Small intestine (tissue), 7 donors: Measurements from ENCODE around the gene CARS1. TPM values are rescaled to one million over a fixed set of nuclear protein-coding genes. Genes with fewer than 3 reads are reported as not detected.

Experiments
- DNase-seq, 2 donors: peaks; one replicate each; pipeline versions ENCODE4 v3.0.0 to v3.0.0-alpha.2; 2013
- FAIRE-seq: peaks from 2 replicates; lab custom pipeline; 2012; peaks lifted over from hg19 to GRCh38; lab: Jason Lieb, UNC
- H3K27ac ChIP-seq, 3 donors: one replicate each; pipeline ENCODE4 v1.5.1; 2013; ENCODE audit warnings: low read length in 2 of 3, mild to moderate bottlenecking in 2 of 3, control low read depth in 1 of 3, inconsistent platforms in 1 of 3, low read depth in 1 of 3, moderate library complexity in 1 of 3
- H3K27me3 ChIP-seq, 3 donors: one replicate each; pipeline ENCODE4 v1.6.1; 2013; ENCODE audit warnings: low read length in 3 of 3, inconsistent platforms in 1 of 3; ENCODE audit not compliant: control insufficient read depth in 3 of 3, insufficient read depth in 3 of 3
- H3K36me3 ChIP-seq, 3 donors: one replicate each; pipeline ENCODE4 v1.6.1; 2013; ENCODE audit warnings: low read length in 3 of 3, inconsistent platforms in 1 of 3, low read depth in 1 of 3, mild to moderate bottlenecking in 1 of 3, moderate library complexity in 1 of 3; ENCODE audit not compliant: control insufficient read depth in 3 of 3, insufficient read depth in 2 of 3
- H3K4me1 ChIP-seq, 3 donors: one replicate each; pipeline ENCODE4 v1.6.1; 2013; ENCODE audit warnings: low read length in 2 of 3, inconsistent platforms in 1 of 3, low read depth in 1 of 3, mild to moderate bottlenecking in 1 of 3, moderate library complexity in 1 of 3; ENCODE audit not compliant: control insufficient read depth in 3 of 3, insufficient read depth in 2 of 3
- H3K4me3 ChIP-seq, 3 donors: one replicate each; pipeline ENCODE4 v1.5.1; 2013; ENCODE audit warnings: low read length in 3 of 3, control low read depth in 1 of 3, inconsistent platforms in 1 of 3, low read depth in 1 of 3, mild to moderate bottlenecking in 1 of 3, moderate library complexity in 1 of 3
- H3K9me3 ChIP-seq, 2 donors: one replicate each; pipeline ENCODE4 v1.6.1; 2013; ENCODE audit warnings: low read depth in 1 of 2, low read length in 1 of 2; ENCODE audit not compliant: control insufficient read depth in 2 of 2, insufficient read depth in 1 of 2
- whole genome bisulfite sequencing, 3 donors: extraction: QIAGEN DNeasy Blood & Tissue Kit; methylation state at CpG; one replicate each; pipeline ENCODE4 v1.1.7; 2013; 5-methylcytosine and 5-hydroxymethylcytosine counted together
- polyA plus RNA-seq, 4 donors: library from polyadenylated mRNA; stranded (reverse) in 3 of 4; unstranded in 1 of 4; fragments of 200-250 nt in 3 of 4; fragments of 120-200 nt in 1 of 4; gene quantifications; one replicate each; pipeline versions ENCODE4 v1.2.1 to v1.2.3, GENCODE V29; 2013
- donor health status: healthy with polysubstance abuse.
- donor health status: control.
- donor health status: control.
- donor health status: Bipolar disorder and iron deficiency.
- donor health status: healthy.

The CARS1 gene
- polyA plus RNA-seq, 4 donors: 36.0 to 69.8 (median 42.9) TPM

GRCh38 chr11:3058753-3059664, 1.8 kb upstream of the CARS1 start:
- peaks cover 0 to 6% (median 0%) of the 10 kb centered on the region in 3 donors for H3K36me3 ChIP-seq
- peaks cover 5 to 17% (median 9%) of the 10 kb centered on the region in 3 donors for H3K4me1 ChIP-seq
- H3K9me3 ChIP-seq: no peaks in the 10 kb centered on the region
- 81% methylated on average over 13 of the region's 13 CpGs for WGBS, 3 donors
- DNase-seq (no peak), FAIRE-seq (no peak)
- no peak overlapping the region for H3K27ac ChIP-seq
- no peak overlapping the region for H3K4me3 ChIP-seq
- no peaks in the 10 kb centered on the region for H3K27me3 ChIP-seq

DNA sequence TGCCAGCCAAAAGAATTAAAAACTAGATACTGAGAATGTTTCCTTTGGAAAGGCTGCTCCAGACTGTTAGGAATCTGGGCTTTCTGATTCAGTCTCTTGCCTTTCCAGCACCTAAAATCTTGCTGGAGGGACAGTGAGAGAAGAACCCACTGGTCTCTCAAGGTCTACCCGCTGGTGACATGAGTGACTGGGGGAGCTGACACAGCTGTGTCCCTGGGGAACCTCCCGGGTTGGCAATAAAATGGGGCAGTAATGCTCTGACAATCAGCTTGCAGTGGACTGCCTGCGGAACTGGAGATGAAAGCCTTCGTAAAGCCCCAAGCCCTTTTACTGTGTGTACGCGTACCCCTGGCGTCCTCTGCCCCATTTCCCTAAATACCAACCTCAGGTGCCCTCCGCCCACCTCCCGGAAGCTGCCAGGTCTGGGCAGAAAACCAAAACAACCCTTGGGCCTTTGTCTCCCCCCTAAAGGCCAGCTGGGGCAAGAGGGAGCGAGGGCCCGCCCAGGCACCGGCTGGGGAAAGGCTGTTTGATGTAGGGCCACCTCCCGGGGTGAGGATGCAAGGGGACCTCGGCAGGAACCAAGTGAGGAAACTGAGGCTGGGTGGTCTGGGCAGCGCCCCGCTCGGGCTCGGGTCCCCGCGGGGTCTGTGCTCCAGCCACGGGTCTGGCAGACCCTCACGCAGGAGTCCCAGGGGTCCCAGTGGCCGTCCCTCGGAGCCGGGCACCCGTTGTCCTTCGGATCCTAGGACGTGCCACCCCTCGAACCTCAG, 741 bp downstream of the CARS1 start:
- no peaks in the 10 kb centered on the region for H3K9me3 ChIP-seq
- H3K4me3 ChIP-seq: peak overlapping the region; percentile 78 to 96 (median 82)
- H3K36me3 ChIP-seq: peaks cover 0 to 24% (median 0%) of the 10 kb centered on the region in 3 donors
- 1 to 4% (median 3%) methylated on average over 26 to 29 of the region's 29 CpGs for WGBS, 3 donors
- H3K27ac ChIP-seq: peak overlapping the region; percentile 7 to 84 (median 66)
- DNase-seq (peak; percentile 32 to 48), FAIRE-seq (no peak)
- H3K27me3 ChIP-seq: no peaks in the 10 kb centered on the region
- H3K4me1 ChIP-seq: peaks cover 5 to 19% (median 9%) of the 10 kb centered on the region in 3 donors

- no peaks in the 10 kb centered on the region for H3K27me3 ChIP-seq
- peak overlapping the region in 2 of 3 donors; percentile 7 to 84 for H3K27ac ChIP-seq
- DNase-seq (peak; percentile 65 to 75), FAIRE-seq (no peak)
- H3K9me3 ChIP-seq: no peaks in the 10 kb centered on the region
- H3K4me3 ChIP-seq: peak overlapping the region in 2 of 3 donors; percentile 78 to 96
- H3K36me3 ChIP-seq: peaks cover 0 to 27% (median 0%) of the 10 kb centered on the region in 3 donors
- H3K4me1 ChIP-seq: peaks cover 5 to 24% (median 9%) of the 10 kb centered on the region in 3 donors
- WGBS, 3 donors: 18 to 72% (median 43%) methylated on average over 8 of the region's 8 CpGs
Observed at GRCh38 chr11:3055891-3056290, 1.3 kb downstream of the CARS1 start.

DNA sequence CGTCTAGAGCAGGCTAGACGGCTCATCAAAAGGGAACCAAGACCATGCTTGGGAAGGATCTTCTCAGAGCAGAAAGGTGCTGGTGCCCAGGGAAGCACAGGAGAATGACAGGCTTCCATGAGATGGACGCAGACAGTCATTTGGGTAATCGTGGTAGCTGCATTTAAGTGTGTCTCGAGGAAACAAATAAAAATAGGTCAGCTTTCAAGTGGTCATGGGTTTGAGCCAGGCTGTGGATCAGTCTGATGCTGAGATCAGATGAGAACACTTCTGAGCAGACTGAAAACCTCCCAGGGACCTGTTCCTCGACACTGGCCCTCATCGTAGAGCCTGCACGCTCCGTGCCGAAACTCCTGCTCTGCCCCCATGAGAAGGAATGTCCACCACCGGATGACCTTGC, 4.7 kb downstream of the CARS1 start:
- Histone ChIP-seq H3K36me3 (peaks cover 0 to 45% (median 0%) of the 10 kb centered on the region in 3 donors), H3K4me1 (peaks cover 6 to 28% (median 10%) of the 10 kb centered on the region in 3 donors), H3K4me3 (no peak overlapping the region), H3K9me3 (no peaks in the 10 kb centered on the region), H3K27me3 (no peaks in the 10 kb centered on the region), H3K27ac (no peak overlapping the region)
- FAIRE-seq: no peak
- WGBS, 3 donors: 61 to 67% (median 66%) methylated on average over 11 of the region's 11 CpGs
- DNase-seq: peak in 1 of 2 donors; percentile 11

DNA sequence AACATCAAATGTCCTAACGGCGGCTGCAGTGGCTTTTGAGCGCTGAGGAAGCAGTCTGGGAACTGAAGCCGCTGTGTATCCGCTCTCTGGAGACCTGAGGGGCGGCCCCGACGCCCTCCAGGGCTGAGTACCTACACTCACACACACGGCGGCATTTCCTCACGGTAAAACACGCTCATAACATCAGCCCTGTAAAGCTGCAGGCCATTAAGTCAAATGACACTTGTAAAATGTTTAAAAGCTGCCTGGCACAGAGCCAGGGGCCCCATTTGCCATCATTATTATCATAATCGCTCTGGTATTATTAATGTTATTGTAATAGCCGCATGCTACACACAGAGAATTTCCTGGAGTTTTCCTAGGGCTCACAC, 5.1 kb downstream of the CARS1 start:
- peaks cover 5 to 27% (median 10%) of the 10 kb centered on the region in 3 donors for H3K4me1 ChIP-seq
- H3K27me3 ChIP-seq: no peaks in the 10 kb centered on the region
- DNase-seq (no peak), FAIRE-seq (no peak)
- H3K27ac ChIP-seq: no peak overlapping the region
- WGBS, 3 donors: 20 to 36% (median 32%) methylated on average over 14 of the region's 14 CpGs
- no peak overlapping the region for H3K4me3 ChIP-seq
- H3K9me3 ChIP-seq: no peaks in the 10 kb centered on the region
- peaks cover 0 to 50% (median 0%) of the 10 kb centered on the region in 3 donors for H3K36me3 ChIP-seq

GRCh38 chr11:3051196-3052108, 5.8 kb downstream of the CARS1 start:
- WGBS, 3 donors: 70 to 76% (median 75%) methylated on average over 13 of the region's 13 CpGs
- no peaks in the 10 kb centered on the region for H3K9me3 ChIP-seq
- peaks cover 5 to 27% (median 10%) of the 10 kb centered on the region in 3 donors for H3K4me1 ChIP-seq
- H3K4me3 ChIP-seq: no peak overlapping the region
- no peak overlapping the region for H3K27ac ChIP-seq
- DNase-seq: peak in 1 of 2 donors; percentile 67
- H3K36me3 ChIP-seq: peaks cover 0 to 55% (median 0%) of the 10 kb centered on the region in 3 donors
- no peaks in the 10 kb centered on the region for H3K27me3 ChIP-seq
- FAIRE-seq: no peak

DNA sequence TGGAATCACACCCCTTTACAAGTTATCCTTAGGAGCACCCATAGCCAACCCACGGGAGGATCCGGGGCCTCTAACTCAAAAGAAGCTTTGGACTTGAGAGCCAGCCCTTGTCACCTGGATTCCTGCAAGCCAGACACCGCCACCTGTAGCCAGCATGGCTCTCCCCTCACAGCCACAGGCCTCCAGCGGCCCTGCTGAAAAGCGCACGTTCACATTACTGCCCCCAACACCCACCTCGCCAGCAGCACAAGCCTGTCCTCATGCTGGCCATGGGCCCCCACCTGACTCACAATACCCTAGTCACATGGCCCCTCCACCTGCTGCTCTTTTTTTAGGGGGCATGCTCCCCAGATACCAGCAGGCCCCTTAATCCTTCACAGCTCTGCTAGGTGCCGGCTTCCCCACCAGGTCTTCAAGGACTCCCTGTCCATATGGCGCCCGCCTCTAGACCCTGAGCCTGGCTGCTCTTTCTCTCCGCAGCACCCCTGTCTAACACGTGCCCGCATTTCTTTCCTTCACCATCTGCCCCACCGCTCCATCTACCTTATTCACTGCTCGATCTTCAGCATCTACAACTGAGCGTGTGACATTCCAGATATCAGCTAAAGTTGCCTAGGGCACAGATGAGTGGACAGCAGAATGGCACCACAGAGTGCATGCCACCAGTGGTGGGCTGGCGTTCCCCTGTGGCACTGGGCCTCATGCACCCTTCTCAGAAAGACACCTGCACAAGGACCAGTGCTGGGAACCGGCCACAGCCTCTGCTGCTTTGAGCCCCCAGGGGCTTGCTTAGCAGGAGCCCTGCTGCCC, 6.6 kb downstream of the CARS1 start:
- Histone ChIP-seq H3K4me1 (peaks cover under 1 to 24% (median 7%) of the 10 kb centered on the region in 3 donors), H3K27me3 (no peaks in the 10 kb centered on the region), H3K36me3 (peaks cover 0 to 63% (median 0%) of the 10 kb centered on the region in 3 donors), H3K9me3 (no peaks in the 10 kb centered on the region), H3K4me3 (no peak overlapping the region), H3K27ac (peak overlapping the region in 1 of 3 donors; percentile 37)
- 88 to 91% (median 91%) methylated on average over 18 of the region's 18 CpGs for WGBS, 3 donors
- FAIRE-seq: no peak
- no peak for DNase-seq
